Activated T-helper 2 cell treated with anti-CD3 and anti-CD28 coated beads, Interferon-gamma antibody, Interleukin-2, Interleukin-4, amounts not matched to agents 10 μg/mL and 5 μg/mL and 100 μg/mL, durations not matched to agents 14 hours and 24 hours and 36 hours (primary cell): Measurements from ENCODE around the gene DCBLD1. TPM values are rescaled to one million over a fixed set of nuclear protein-coding genes. Genes with fewer than 3 reads are reported as not detected.
"Not testable (repeated sequence)": the region's sequence is repeated elsewhere in the genome, so short reads cannot be mapped to it uniquely, and the experiment has no call there.

Experiments
- DNase-seq: peaks from one replicate; pipeline ENCODE4 v3.0.0; 2021; ENCODE audit warnings: low spot score
- H3K27ac Mint-ChIP-seq: one replicate; pipeline ENCODE4 v1.8.0; 2021; ENCODE audit warnings: mixed read lengths
- H3K27me3 Mint-ChIP-seq: one replicate; pipeline ENCODE4 v1.8.0; 2021; ENCODE audit warnings: low read depth, mixed read lengths
- H3K36me3 Mint-ChIP-seq: one replicate; pipeline ENCODE4 v1.8.0; 2021; ENCODE audit warnings: low read depth, mixed read lengths
- H3K4me1 Mint-ChIP-seq: one replicate; pipeline ENCODE4 v1.8.0; 2021; ENCODE audit warnings: low read depth, mixed read lengths
- H3K4me3 Mint-ChIP-seq: one replicate; pipeline ENCODE4 v1.8.0; 2021; ENCODE audit warnings: low read depth, mild to moderate bottlenecking, moderate library complexity, mixed read lengths
- H3K9me3 Mint-ChIP-seq: one replicate; pipeline ENCODE4 v1.8.0; 2021; ENCODE audit warnings: mixed read lengths
- intact Hi-C: fragments of 100-400 bp; cut with micrococcal nuclease; formaldehyde crosslinking; loops from one replicate; pipeline ENCODE4 v1.15.1; 2023
- total RNA-seq: library from RNA; stranded (reverse); gene quantifications from 2 replicates; pipeline ENCODE4 v1.2.3, GENCODE V29; 2022

DCBLD1 gene
- total RNA-seq, 1 donor from 2014 or later = 4.0 TPM

GRCh38 chr6:117509021-117509420 lies 26.5 kb downstream of the DCBLD1 start:
- Mint-ChIP-seq H3K9me3 (no peaks in the 10 kb centered on the region), H3K27me3 (peaks cover 5% of the 10 kb centered on the region), H3K4me1 (no peaks in the 10 kb centered on the region), H3K4me3 (no peak overlapping the region), H3K36me3 (peaks cover 3% of the 10 kb centered on the region), H3K27ac (no peak overlapping the region)
- intact Hi-C loops = no loop called here
- no peak for DNase-seq

GRCh38 chr6:117512056-117512828 lies 29.8 kb downstream of the DCBLD1 start:
- Mint-ChIP-seq H3K36me3 (no peaks in the 10 kb centered on the region), H3K4me3 (no peak overlapping the region), H3K27ac (no peak overlapping the region), H3K27me3 (peaks cover 5% of the 10 kb centered on the region), H3K9me3 (no peaks in the 10 kb centered on the region), H3K4me1 (no peaks in the 10 kb centered on the region)
- no peak for DNase-seq
- intact Hi-C loops = no loop called here

GRCh38 chr6:117512987-117513573 lies 30.6 kb downstream of the DCBLD1 start:
- H3K4me1 Mint-ChIP-seq = no peaks in the 10 kb centered on the region
- H3K36me3 Mint-ChIP-seq = no peaks in the 10 kb centered on the region
- no peak for DNase-seq
- intact Hi-C loops = no loop called here
- no peaks in the 10 kb centered on the region for H3K9me3 Mint-ChIP-seq
- H3K4me3 Mint-ChIP-seq = no peak overlapping the region
- peaks cover 5% of the 10 kb centered on the region for H3K27me3 Mint-ChIP-seq
- no peak overlapping the region for H3K27ac Mint-ChIP-seq

GRCh38 chr6:117513778-117514365 lies 31.4 kb downstream of the DCBLD1 start:
- H3K4me3 Mint-ChIP-seq = no peak overlapping the region
- H3K27me3 Mint-ChIP-seq = peaks cover 8% of the 10 kb centered on the region
- intact Hi-C loops = no loop called here
- no peaks in the 10 kb centered on the region for H3K36me3 Mint-ChIP-seq
- no peak for DNase-seq
- no peaks in the 10 kb centered on the region for H3K4me1 Mint-ChIP-seq
- H3K9me3 Mint-ChIP-seq = no peaks in the 10 kb centered on the region
- H3K27ac Mint-ChIP-seq = no peak overlapping the region

GRCh38 chr6:117514655-117515054 lies 32.2 kb downstream of the DCBLD1 start:
- Mint-ChIP-seq H3K4me3 (no peak overlapping the region), H3K9me3 (no peaks in the 10 kb centered on the region), H3K27ac (no peak overlapping the region), H3K36me3 (no peaks in the 10 kb centered on the region), H3K4me1 (no peaks in the 10 kb centered on the region), H3K27me3 (peaks cover 8% of the 10 kb centered on the region)
- no peak for DNase-seq
- intact Hi-C loops = no loop called here

- Mint-ChIP-seq H3K36me3 (no peaks in the 10 kb centered on the region), H3K27ac (no peak overlapping the region), H3K9me3 (no peaks in the 10 kb centered on the region), H3K27me3 (peaks cover 6% of the 10 kb centered on the region), H3K4me1 (no peaks in the 10 kb centered on the region), H3K4me3 (no peak overlapping the region)
- no peak for DNase-seq
- intact Hi-C loops = no loop called here
Observed at GRCh38 chr6:117515326-117515725, 32.9 kb downstream of the DCBLD1 start.

- H3K4me3 Mint-ChIP-seq, DNase-seq, H3K27ac Mint-ChIP-seq, H3K4me1 Mint-ChIP-seq, H3K36me3 Mint-ChIP-seq, H3K27me3 Mint-ChIP-seq, H3K9me3 Mint-ChIP-seq, intact Hi-C loops: not testable (repeated sequence)
Observed at GRCh38 chr6:117517995-117518394, 35.5 kb downstream of the DCBLD1 start.

- Mint-ChIP-seq H3K27me3 (peaks cover 2% of the 10 kb centered on the region), H3K4me1 (no peaks in the 10 kb centered on the region), H3K27ac (no peak overlapping the region), H3K4me3 (no peak overlapping the region), H3K9me3 (no peaks in the 10 kb centered on the region), H3K36me3 (no peaks in the 10 kb centered on the region)
- DNase-seq = no peak
- intact Hi-C loops = no loop called here
Observed at GRCh38 chr6:117518870-117519269, 36.4 kb downstream of the DCBLD1 start.

- no peaks in the 10 kb centered on the region for H3K9me3 Mint-ChIP-seq
- intact Hi-C loops = no loop called here
- H3K4me1 Mint-ChIP-seq = no peaks in the 10 kb centered on the region
- no peak overlapping the region for H3K4me3 Mint-ChIP-seq
- H3K27ac Mint-ChIP-seq = no peak overlapping the region
- H3K27me3 Mint-ChIP-seq = peaks cover 2% of the 10 kb centered on the region
- H3K36me3 Mint-ChIP-seq = no peaks in the 10 kb centered on the region
- DNase-seq = no peak
Observed at GRCh38 chr6:117520603-117521395, 38.3 kb downstream of the DCBLD1 start.

GRCh38 chr6:117521791-117522502 lies 39.5 kb downstream of the DCBLD1 start:
- peaks cover 2% of the 10 kb centered on the region for H3K27me3 Mint-ChIP-seq
- H3K4me3 Mint-ChIP-seq = no peak overlapping the region
- no peaks in the 10 kb centered on the region for H3K9me3 Mint-ChIP-seq
- H3K36me3 Mint-ChIP-seq = no peaks in the 10 kb centered on the region
- no peaks in the 10 kb centered on the region for H3K4me1 Mint-ChIP-seq
- H3K27ac Mint-ChIP-seq = no peak overlapping the region
- intact Hi-C loops = no loop called here
- no peak for DNase-seq

- H3K36me3 Mint-ChIP-seq = no peaks in the 10 kb centered on the region
- H3K4me1 Mint-ChIP-seq = no peaks in the 10 kb centered on the region
- H3K27ac Mint-ChIP-seq = no peak overlapping the region
- no peaks in the 10 kb centered on the region for H3K9me3 Mint-ChIP-seq
- intact Hi-C loops = no loop called here
- DNase-seq = no peak
- H3K4me3 Mint-ChIP-seq = no peak overlapping the region
- H3K27me3 Mint-ChIP-seq = no peaks in the 10 kb centered on the region
Observed at GRCh38 chr6:117525607-117526006, 43.1 kb downstream of the DCBLD1 start.

GRCh38 chr6:117530467-117531242 lies 48.2 kb downstream of the DCBLD1 start:
- DNase-seq = no peak
- Mint-ChIP-seq H3K36me3 (no peaks in the 10 kb centered on the region), H3K27me3 (peaks cover 2% of the 10 kb centered on the region), H3K27ac (no peak overlapping the region), H3K4me3 (no peak overlapping the region), H3K4me1 (no peaks in the 10 kb centered on the region), H3K9me3 (no peaks in the 10 kb centered on the region)
- intact Hi-C loops = no loop called here
